HG02571 (cell line): ENCODE measurements around the gene CXCR3.
"Not testable (repeated sequence)": the region's sequence is repeated elsewhere in the genome, so short reads cannot be mapped to it uniquely, and the experiment has no call there.

Experiments used
- ATAC-seq: cut with Tn5 transposase; IDR thresholded peaks from one replicate; pipeline ENCODE4 v1.9.1; 2021; ENCODE audit warnings: mild to moderate bottlenecking, moderate library complexity; ENCODE audit not compliant: unreplicated experiment

The CXCR3 gene

DNA sequence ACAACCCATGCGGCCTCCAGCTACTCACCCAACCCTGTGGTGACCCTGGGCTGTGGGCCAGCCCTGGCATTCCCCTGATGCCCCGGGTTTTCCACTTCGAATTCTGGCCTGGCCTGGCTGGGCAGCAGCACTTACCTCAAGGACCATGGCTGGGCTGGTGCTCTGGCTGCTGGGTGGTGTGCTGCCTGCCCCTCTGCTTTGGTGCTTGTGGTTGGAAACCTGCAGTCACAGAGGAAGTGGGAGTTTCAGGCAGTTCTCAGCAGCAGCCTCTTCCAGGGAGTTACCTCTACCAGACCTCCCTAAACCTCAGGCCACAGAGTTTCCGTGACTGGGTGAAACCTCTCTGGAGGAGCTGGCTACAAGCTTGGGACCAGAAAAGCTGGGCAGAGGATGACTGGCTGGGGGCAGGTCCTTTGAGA lies at the start of gene CXCR3:
Gene CXCR3 (minus strand): TSS at position 209 of the 419 bp plus-strand sequence. CDS start 62 bp downstream, at position 147.
- peak; percentile 48 for ATAC-seq

DNA sequence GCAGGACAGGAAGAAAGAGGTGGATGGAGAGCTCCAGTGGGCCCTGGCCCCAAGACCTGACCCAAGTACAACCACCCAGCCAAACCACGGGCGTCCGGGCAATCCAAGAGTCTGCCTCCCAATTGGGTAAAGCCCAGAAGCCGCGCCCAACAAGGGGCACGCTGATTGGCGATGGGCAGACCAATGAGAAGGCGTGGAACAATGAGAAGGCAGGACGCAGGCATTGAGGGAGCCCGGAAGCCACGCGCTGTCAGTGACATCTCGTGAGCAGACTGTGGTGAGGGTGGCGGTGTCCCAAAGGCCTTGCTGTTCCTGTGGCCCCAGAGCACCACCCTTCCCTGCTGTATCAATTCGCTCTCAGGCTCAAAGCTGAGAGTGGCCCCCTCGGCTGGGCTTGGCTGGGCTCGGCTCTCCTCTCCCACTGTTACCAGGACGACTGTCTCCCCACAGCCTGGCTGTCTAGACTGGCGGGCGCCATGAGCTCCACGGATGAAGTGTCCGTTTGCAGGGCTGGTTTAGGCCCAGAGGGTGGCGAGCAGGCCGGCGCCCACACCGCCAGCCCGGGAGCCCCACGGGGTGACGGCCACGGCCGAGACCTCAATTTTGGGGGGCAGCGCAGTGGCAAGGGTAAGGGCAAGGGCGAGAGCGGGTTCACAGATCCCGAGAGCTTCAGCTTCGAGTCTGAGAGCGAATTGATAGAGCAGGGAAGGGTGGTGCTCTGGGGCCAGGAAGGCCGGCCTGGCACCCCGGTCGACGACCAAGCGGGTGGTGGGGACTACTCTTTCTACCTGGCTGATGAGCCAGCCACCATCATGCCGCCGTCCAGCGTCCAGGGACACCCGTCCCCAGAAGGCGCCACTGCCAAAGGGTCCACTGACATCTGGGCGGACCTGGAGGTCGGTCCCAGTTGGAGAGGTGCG lies 49.3 kb upstream of the CXCR3 start, which contains the start of gene LOC101059915:
Gene LOC101059915 (plus strand): TSS at position 219 of the 920 bp plus-strand sequence.
- no peak for ATAC-seq

DNA sequence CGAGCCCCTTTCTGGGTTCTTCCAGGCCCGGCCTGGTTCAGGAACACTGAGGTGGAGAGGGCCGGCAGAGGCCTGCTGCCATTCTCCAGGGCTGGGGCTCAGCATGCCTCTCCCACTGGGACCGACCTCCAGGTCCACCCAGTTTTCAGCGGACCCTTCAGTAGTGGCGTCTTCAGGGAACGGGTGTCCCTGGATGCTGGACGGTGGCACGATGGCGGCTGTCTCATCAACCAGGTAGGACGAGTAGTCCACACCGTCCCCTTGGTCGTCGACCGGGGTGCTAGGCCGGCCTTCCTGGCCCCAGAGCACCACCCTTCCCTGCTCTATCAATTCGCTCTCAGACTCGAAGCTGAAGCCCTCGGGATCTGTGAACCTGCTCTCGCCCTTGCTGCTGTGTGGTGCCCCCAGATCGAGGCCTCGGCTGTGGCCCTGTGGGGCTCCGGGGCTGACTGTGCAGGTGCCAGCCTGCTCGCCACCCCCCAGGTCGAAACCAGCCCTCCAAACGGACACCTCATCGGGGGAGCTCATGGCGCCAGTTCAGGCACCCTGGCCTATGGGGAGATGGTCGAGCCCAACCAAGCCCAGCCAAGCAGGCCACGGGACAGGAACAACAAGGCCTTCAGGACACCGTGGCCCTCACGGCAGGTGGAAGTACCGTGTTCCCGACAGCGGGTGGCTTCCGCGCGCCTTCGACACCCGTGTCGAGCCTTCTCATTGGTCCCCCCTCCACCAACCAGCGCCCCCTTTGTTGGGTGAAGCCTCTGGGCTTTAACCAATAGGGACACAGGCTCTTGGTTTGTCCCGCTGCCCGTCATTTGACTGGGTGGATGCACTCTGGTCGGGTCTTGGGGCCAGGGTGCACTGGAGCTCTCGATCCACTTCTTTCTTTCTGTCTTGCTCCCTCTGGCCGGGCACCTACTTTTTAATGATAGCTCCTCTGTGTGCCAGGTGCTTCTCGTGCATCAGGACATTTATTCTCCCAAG lies 48.2 kb upstream of the CXCR3 start:
- ATAC-seq = no peak

DNA sequence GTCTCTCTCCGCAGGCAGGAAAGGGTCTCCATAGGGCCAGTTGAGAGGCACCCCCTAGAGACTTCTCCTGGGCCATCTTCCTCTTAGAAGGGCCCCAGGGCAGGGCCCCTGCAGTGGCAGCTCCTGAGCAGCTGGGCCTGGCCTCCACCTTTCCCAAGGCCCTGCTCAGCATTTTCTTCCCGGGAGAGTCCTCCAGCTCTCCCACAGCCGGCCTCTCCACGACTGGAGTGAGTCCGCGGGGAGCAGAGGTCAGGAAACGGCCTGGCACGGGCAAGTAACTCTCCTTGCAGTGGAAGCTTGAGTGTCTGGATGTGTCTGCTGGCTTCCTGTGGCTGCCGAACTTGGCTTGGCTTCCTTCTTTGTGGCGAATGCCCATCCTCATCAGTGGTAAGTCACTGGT lies 47.4 kb upstream of the CXCR3 start:
- ATAC-seq = no peak

DNA sequence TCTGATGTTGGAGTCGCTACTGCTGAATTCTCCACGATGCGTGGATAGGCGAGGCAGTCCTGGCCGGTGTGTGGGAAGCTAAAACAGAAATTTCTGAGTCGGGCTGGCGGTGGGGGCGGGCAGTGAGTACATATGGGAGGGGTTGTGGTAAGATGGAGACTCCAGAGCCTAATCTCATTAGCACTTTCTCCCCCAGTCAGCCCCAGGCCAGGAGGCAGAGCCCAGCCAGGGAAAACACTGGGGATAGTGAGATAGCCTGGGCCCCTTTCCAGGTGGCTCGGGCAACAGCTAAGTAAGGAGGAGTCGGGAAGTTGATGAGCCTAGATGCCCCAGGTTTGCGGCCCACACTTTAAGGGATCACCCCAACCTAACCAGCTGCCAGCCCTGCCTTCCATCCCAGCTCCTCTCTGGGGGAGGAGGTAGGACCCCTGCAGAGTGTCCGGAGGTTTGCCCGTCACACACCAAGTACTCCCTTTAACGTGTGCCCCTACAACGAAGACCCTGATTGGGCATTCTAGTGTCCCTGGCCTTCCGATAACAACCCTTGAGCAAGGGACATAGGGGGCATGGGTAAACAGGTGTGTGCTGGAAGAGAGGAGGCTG lies 46.7 kb upstream of the CXCR3 start:
- ATAC-seq = no peak

GRCh38 chrX:71664202-71664601 lies 45.9 kb upstream of the CXCR3 start:
- not testable (repeated sequence) for ATAC-seq

GRCh38 chrX:71663238-71663637 lies 44.9 kb upstream of the CXCR3 start:
- not testable (repeated sequence) for ATAC-seq

GRCh38 chrX:71662654-71663053 lies 44.3 kb upstream of the CXCR3 start:
- ATAC-seq = not testable (repeated sequence)

DNA sequence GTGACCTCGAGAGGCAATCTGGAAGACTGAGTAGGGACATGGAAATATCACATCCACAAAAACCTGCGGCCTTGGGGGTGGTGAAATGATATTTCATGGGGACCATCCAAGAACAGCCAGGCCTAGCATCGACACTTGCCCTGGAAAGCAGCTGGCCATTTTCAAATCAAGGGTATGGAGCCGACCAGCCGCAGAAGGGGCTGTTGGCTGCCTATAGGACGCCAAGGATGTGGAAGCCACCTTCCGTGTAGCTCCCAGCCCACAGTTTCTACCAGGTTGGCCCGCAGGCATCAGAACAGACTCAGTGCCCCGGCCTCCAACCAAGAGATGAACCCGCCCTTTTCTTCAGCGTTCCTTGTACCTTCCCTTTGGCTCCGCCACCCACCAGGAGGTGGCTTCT lies 43.6 kb upstream of the CXCR3 start:
- no peak for ATAC-seq

DNA sequence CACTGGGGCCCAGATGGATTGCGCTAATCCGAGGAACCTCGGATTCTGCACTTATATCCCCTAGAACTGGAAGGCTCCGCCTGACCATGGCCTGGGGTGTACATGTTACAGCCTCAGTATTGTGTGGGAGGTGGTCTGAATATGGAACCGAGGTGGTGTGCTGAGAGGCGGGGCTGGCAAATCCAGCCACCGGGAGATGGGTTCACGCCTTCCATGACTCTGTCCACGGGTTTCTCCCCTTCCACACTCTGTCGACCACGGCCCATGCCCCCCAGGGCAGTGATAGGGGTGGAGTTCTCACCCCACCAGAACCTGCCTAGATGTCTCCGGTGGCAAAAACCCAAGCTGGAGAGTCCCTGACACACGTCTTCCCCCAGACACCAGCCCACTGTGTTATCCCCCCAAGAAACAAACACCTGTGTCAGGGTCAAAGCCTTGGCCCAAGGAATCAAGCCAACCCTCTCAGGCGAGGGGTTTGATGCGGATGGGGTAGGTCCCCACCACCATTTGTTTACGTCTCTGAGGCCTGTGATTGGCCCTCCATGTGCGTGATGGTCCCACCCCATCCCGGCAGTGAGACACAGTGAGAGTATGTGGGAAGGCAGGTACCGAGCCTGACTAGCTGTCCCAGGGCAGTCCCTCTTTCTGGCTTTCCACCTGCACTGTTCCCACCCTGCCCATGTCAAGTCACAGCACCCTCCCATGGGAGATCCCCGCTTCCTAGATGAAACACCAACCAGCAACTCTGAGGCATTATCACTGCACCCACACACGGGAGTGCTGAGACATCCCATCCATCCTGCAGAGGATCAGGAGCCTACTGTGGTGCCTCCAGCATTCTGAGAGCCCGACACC lies 42.5 kb upstream of the CXCR3 start:
- ATAC-seq = no peak

DNA sequence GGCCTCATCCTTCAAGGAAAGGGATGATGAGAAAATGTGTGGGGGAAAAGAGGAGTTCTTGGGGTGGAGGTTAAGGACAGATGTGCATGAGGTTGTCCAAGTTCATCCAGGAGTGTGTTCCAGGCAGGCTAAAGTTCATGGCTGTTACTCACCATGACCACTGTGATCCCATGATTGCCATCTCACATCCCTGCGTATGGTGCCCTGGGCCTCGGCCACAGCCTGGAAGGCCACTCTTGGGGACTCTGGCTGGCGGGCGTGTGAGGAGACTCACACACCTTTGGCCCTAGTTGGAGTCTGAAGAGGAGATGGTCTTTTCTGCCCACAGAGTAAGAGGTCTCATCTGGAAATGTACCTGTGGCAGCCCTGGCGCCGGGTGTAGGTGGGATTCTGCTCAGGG lies 41.6 kb upstream of the CXCR3 start:
- no peak for ATAC-seq

GRCh38 chrX:71659342-71659741 lies 41.0 kb upstream of the CXCR3 start:
- no peak for ATAC-seq

DNA sequence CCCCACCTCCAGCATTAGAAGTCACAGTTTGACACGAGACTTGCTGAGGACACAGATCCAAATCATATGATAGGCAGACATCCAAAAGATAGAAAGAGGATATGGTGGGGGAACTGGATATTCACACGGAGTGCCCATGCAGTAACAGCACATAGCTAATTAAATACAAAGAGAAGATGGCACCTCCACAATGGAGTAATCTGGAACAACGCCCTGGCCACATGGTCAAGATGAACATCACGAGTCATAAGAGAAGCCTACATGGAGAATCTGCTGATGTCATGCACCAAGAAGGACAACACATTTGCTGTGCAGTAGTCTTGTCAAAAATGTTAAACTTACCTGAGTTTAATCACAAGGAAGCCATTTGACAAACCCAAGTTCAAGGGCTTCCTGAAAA lies 39.0 kb upstream of the CXCR3 start:
- ATAC-seq = no peak

DNA sequence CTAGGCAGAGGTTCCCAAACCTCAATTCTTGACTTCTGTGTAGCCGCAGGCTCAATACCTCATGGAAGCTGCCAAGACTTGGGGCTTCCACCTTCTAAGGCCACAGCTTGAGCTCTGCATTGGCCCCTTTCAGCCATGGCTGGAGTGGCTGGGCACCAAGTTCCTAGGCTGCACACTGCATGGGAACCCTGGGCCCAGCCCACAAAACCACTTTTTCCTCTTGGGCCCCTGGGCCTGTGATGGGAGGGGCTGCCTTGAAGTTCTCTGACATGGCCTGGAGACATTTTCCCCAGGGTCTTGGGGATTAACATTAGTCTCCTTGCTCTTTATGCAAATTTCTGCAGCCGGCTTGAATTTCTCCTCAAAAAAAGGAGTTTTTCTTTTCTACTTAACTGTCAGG lies 35.0 kb upstream of the CXCR3 start:
- no peak for ATAC-seq

DNA sequence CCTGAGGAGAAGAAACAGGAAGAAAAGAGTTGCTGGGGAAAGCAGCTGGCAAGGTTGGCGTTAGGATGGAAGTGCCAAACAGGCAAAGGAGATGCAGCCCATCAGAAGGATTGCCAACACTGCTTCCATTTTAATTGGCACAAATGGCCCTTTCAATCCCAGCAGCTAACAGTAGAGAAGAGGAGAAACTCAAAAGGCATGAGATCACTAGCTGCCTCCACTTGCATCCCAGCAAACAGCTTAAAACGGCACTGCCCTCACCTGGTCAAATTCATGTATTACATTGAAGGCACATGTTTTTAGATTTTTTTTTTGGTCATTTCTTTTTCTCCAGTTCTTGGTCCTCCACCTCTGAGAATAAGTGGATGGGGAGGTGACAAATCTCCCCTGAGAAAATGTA lies 34.1 kb upstream of the CXCR3 start:
- no peak for ATAC-seq

DNA sequence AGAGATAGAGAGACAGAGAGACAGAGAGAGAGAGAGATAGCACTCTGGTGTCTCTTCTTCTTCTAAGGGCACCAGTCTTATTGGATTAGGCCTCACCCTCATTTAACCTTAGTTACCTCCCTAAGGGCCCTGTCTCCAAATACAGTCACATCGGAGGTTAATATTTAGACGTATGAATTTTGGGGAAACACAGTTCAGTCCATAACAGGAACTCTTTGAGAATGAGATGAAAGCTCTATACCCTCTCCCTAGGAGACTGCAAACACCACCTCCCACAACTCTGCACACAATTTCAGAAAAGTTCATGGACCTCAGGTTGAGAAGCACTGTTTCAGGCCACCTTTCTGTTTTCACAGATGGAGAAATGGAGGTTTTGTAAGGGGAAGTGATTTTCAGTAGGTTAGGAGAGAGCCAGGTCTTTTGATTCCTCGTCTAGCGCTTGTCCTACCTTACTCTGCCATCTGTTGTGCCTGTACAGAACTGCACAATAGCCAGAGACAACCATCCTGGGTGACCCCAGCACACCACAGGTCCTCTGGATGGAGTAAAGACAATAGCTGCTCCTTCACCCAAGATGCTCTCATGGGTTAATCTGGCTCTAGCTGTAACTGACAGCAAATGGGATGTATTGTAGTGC lies 32.1 kb upstream of the CXCR3 start:
- ATAC-seq = no peak

DNA sequence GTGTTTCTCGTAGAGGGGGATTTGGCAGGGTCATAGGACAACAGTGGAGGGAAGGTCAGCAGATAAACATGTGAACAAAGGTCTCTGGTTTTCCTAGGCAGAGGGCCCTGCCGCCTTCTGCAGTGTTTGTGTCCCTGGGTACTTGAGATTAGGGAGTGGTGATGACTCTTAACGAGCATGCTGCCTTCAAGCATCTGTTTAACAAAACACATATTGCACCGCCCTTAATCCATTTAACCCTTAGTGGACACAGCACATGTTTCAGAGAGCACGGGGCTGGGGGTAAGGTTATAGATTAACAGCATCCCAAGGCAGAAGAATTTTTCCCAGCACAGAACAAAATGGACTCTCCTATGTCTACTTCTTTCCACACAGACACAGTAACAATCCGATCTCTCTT lies 26.1 kb upstream of the CXCR3 start:
- ATAC-seq = not testable (repeated sequence)

- ATAC-seq = no peak
Measured at GRCh38 chrX:71640002-71640401, 21.7 kb upstream of the CXCR3 start.

DNA sequence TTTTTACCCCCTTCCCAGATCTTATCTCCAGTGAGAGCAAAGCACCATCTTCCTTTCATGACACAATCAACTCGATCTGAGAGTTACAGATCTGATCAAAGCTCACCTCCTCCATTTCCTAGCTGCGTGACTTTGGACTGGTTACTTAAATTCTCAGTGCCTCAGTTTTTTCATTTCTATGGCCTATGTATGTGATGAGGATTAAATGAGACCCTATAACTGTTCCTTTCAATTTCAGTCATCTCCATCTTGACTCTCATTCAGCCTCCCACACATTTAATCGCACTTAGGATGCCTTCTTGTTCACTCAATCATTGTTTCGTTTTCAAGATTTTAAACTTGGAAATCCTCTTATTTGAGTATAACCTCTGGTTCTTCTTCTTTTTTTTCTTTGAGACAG lies 20.1 kb upstream of the CXCR3 start:
- ATAC-seq = no peak

DNA sequence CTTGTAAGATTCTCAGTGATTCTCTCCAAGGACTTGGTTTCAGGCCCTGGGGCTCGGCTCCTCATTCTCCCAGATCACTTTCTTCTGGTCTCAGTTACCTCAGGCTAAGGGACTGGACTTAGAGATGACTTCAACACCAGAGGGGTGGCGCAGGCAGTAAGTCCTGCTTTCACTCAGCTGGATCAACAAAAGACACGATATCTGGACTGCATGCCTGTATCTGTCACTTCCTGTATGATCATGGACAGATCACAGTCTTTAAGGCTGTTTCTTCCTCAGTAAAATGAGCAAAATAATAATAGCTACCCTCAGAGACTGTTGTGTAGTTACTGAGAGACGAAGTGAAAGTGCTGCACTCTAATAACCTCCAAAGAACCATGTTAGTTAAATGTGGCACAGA lies 19.5 kb upstream of the CXCR3 start:
- ATAC-seq = no peak
